HG03103 (cell line): Measurements from ENCODE around the gene NOSIP.
A peak's percentile ranks its signal among the peaks of the same experiment; 100 is the strongest.
"Not testable (repeated sequence)": the region's sequence is repeated elsewhere in the genome, so short reads cannot be mapped to it uniquely, and the experiment has no call there.

Experiments used
- ATAC-seq: cut with Tn5 transposase; IDR thresholded peaks from one replicate; pipeline ENCODE4 v1.9.1; 2021; ENCODE audit warnings: low read depth; ENCODE audit not compliant: unreplicated experiment

NOSIP gene, protein sequence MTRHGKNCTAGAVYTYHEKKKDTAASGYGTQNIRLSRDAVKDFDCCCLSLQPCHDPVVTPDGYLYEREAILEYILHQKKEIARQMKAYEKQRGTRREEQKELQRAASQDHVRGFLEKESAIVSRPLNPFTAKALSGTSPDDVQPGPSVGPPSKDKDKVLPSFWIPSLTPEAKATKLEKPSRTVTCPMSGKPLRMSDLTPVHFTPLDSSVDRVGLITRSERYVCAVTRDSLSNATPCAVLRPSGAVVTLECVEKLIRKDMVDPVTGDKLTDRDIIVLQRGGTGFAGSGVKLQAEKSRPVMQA

DNA sequence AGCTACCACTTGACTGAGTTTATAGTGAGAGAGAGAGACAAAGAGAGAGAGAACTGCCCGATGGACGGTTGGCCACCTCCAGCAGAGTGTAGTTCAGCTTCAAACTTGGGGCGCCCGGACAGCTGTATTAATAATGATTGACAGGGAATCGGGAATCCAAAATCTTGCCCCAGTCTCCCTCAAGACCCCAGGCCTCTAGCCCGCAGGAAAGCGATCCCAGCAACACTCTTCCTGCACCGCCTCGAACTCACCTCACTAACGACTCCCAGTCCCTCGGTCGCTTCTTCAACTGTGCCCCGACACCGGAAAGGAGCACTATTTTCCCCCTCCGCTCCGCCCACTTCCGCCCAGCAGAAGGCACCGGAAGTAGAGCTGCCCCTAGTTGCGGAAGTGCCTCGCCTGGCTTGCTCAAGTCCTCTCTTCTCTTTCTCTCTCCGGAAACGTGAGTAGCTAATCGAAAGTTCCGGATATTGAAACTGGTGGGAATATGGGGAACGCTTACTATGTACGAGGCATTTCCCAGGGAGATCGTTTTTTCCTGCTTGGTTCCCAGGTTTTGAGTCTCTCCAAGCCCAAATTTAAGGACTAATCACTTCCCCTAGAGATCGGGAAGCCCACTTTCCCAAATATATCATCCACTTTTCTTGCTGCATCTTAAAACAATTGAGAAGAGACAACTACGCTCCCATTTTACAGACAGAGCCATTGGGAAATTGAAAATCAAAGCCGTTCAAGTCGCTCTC, at the start of gene NOSIP:
NOSIP (minus strand) TSS at position 293 of the 743 bp plus-strand sequence. CDS start 19,865 bp downstream, outside the sequence.
- ATAC-seq = peak; percentile 78

DNA sequence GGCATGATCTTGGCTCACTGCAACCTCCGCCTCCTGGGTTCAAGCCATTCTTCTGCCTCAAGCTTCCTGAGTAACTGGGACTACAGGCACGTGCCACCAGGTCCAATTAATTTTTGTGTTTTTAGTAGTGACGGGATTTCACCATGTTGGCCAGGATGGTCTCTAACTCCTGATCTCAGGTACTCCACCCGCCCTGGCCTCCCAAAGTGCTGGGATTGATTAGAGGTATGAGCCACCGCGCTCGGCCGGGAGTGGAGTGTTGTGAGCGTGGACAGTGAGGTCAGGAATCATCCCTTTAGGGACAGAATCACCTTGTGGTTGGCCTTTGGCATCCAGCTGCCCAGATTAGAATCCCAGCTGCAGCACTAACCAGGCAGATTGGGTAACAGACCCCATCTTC, 49.3 kb upstream of the NOSIP start:
- ATAC-seq = no peak

DNA sequence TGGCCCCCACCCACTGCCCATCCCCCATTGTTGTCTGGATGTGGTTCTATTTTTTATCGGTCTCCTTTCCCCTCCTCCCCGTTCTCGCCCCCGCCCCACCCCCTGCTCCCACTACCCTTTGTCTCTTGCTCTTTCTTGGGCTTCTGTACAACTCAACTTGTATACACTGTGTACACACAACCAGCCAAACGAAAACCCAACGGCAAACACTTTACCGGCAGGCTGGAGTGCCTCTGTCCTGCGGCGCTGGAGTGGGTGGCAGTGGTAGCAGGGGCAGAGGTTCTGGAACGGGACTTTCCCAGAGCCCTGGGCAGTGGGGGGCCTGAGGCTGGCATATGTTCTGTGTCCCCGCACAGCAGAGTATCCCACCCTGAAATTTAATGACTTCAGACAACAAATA, 45.9 kb upstream of the NOSIP start:
- no peak for ATAC-seq

DNA sequence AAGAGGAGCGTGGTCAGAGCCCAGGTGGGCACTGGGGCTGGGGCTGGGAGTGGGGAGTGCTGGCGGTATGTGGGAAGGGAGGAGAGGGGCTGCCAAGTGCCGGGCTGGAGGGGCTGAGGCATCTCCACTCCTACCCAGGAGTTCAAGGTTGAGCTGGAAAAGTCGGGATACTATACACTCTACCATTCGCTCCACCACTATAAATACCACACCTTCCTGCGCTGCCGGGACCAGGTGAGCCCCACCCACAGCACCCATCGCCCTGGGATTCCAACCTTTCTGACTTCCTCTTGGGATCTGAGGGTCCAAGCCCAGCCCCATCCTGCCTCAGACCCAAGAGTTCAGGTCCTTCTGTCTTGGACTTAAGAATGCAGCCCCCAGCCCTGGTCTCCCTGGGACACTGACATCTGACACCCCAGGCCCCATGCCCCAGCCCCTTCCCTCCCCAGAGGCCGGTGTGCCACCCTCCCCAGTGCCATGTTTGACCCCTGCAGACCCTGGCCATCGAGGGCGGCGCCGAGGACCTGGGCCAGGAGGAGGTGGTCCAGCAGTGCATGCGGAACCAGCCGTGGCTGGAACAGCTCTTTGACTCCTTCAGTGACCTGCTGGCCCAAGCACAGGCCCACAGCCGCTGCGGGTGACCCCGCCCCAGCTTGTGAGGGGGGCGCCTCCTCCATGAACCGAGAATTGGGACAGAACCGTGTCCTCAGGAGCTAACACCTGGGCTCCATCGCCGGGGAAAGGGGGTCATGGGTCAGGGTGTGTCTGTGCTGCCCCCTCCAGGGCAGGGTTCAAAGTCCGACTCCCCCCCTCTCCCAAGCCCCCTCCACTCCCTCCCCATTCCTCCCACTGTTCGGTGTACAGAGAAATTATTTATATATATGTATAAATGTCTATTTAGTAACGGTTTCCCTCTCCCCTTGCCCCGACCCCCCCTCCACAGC, 44.9 kb upstream of the NOSIP start:
- ATAC-seq = no peak

DNA sequence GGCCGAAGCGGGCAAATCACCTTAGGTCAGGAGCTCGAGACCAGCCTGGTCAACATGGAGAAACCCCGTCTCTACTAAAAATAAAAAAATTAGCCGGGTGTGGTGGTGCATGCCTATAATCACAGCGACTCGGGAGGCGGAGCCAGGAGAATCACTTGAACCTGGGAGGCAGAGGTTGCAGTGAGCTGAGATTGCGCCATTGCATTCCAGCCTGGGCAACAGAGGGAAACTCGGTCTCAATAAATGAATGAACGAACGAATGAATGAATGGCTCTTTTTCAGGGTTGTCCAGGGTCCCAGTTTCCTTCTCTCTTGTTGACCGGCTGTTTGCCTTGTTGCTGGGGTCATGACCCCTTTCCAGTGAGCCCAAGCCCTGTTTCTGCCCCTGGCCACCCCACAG, 37.5 kb upstream of the NOSIP start:
- ATAC-seq = not testable (repeated sequence)

DNA sequence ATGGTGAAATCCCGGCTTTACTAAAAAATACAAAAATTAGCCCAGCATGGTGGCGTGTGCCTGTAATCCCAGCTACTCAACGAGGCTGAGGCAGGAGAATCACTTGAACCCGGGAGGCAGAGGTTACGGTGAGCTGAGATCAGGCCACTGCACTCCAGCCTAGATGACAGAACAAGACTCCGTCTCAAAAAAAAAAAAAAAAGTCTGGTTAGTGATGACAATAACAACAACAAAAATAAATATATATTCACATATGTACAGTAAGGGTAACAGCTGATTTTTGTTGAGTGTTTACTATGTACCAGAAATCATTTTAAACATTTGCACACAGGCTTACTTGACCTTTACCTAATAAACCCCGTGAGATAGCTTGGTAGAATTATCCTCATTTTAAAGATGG, 36.6 kb upstream of the NOSIP start:
- ATAC-seq = no peak

DNA sequence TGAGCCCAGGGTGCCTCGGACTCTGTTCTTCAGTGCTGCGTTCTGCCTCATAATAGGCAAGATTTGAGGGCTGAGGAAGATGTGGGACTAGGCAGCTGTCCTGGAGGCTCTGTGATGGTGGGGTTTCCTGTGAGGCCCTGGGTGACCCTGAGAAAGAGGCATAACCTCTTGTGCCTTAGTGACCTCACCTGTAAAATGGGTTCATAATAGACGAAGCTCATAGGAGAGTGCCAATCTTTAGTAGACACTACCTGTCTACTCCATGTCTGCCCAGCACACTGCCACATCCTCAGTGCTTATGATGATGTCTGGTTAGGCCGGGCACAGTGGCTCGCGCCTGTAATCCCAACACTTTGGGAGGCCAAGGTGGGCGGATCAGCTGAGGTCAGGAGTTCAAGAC, 36.2 kb upstream of the NOSIP start:
- no peak for ATAC-seq

DNA sequence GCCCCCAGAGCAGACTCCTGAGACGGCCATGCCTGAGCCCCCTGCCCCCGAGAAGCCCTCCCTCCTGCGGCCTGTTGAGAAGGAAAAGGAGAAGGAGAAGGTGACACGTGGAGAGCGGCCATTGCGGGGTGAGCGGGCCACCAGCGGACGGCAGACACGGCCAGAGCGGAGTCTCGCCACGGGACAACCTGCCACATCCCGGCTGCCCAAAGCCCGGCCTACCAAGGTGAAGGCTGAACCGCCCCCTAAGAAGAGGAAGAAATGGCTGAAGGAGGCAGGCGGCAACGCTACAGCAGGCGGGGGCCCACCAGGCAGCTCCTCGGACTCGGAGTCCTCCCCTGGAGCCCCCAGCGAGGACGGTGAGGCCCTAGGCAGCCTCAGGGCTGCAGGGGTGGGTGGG, 35.5 kb upstream of the NOSIP start:
- no peak for ATAC-seq

DNA sequence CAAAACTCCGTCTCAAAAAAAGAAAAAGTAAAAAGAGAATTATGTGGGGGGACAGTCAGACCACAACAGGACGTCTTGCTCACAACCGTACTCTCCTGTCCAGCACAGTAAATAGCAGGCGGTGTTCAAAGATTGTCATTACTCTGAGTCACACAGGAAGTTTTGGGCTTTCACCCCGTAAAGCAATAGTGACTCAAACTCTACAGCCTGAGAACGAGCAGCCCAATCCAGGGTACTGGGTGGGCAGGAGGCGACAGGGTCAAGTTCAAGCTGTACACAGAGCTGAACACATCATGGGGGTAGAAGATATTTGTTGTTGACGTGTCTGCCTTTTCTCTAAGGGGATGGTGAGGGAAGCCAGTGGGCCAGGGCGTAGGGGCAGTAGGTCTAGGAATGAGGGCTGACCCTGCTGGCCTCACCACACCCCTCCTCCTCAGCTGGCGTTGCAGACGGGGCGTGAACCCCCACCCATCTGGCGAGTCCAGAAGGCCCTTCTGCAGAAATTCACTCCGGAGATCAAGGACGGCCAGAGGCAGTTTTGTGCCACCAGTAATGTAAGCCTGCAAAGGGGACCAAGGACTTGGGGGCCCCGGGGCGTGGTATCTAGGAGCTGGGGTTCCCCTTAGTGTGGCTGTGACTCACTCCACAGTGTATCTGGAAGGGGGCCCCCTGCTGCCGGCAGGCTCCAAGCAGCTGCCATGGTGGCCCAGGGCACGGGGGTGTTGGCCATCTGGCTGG, 33.9 kb upstream of the NOSIP start:
- no peak for ATAC-seq

DNA sequence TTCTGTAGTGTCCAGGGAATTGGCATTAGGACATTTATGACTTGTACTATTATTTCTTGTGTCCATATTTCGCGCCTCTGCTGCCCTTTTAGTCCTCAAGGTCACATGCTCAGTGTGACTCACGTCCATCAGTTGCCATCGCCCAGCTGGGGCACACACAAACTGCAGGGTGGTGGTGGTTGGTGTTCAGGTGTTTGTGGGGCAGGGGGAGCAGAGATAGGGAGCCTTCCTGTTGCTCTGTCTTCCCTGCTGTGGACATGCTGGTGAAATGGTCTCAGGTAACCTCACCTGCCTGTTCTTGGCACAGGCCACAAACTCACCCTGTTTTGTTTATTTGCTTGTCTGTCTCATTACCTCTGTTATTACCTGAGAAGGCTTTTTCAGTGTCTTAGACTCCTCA, 33.0 kb upstream of the NOSIP start:
- ATAC-seq = no peak

DNA sequence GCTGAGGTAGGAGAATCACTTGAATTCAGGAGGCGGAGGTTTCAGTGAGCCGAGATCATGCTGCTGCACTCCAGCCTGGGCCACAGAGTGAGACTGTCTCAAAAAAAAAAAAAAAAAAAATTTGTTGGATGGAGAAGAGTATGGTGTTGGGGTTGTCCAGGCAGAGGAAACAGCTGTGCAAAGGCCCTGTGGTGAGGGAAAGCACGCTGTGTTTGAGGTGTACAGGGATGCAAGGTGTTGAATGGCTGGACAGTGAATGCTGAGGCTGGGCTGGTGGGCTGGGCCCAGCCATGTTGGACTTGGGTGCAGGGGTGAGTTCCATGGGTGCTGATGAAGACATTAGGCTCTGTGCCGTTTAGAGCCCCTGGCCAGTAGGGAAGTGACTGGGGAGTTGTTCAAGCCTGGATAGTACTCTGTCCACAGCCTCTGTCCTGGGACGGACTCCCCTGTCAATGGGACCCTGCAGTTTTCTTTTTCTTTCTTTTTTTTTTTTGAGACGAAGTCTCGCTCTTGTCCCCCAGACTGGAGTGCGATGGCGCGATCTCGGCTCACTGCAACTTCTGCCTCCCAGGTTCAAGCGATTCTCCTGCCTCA, 29.2 kb upstream of the NOSIP start:
- no peak for ATAC-seq

DNA sequence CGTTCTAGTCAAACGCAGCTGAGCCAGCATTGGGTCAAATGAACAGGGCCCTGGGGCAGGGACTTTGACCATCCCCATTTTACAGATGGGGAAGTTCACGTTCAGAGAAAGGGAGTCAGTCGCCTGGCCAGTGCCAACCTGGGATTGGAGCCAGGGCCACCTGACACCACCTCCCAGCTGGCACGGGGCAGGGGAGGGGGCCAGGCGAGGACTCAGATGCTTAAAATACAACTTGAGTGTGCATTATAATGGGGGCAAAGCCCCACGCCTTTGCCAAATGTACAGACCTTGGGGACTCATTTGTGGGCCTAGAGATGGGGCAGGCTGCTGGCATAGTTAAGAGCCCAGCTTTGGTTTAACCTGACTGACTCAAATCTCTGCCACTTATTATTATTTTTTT, 25.2 kb upstream of the NOSIP start:
- ATAC-seq = no peak

DNA sequence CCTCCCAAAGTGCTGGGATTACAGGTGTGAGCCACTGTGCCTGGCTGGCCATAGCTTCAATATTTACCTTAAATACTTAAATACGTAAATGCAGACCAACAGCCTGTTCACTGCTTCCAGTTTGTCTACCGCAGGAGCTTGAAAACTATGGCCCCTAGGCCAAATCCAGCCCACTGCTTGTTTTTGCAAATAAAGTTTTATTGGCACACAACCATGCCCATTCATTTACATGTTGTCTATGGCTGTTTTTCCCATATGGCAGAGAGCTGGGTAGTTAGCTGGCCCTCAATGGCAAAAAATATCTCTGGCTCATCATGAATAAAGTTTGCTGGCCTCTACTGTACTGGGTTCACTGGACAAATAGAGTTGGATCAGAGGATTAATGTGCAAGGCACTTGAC, 22.4 kb upstream of the NOSIP start:
- ATAC-seq = no peak

DNA sequence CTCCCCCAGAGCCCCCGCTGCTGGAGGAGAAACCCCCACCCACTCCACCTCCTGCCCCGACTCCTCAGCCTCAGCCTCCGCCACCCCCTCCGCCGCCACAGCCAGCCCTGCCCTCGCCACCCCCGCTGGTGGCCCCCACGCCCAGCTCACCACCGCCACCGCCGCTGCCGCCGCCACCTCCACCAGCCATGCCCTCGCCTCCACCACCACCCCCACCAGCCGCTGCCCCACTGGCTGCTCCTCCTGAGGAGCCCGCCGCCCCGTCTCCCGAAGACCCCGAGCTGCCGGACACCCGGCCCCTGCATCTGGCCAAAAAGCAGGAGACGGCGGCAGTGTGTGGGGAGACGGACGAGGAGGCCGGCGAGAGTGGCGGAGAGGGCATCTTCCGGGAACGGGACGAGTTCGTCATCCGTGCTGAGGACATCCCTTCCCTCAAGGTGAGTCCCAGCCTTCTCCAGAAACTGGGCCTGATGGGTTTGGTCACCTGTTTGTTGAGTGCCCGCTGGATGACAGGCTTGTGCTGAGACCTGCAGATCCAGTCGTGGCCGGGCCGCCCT, 21.2 kb upstream of the NOSIP start:
- ATAC-seq = no peak

DNA sequence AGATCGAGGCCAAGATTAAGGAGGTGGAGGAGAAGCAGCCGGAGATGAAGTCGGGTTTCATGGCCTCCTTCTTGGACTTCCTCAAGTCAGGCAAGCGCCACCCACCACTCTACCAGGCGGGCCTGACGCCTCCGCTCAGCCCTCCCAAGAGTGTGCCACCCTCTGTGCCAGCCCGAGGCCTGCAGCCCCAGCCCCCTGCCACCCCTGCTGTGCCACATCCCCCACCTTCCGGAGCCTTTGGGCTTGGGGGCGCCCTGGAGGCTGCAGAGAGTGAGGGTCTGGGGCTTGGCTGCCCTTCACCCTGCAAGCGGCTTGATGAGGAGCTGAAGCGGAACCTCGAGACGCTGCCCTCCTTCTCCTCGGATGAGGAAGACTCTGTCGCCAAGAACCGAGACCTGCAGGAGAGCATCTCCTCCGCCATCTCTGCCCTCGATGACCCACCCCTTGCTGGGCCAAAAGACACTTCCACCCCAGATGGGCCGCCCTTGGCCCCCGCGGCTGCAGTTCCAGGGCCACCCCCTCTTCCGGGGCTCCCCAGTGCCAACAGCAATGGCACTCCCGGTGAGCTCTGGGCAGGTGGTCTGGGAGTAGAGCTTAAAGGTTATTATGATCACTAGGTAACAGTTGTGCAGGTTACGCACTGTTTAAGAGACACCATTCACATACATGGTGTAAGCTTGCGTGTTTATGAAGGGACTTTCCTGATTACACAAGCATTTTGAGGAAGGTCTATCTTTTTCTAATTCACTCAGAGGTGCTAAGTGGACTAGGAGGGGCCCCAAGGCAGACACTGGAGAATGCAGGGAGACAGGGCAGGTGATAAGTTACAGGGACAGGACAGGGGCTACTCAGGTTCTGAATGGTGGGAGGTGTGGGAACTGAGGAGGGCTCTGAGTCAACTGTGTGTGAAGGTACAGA, 19.3 kb upstream of the NOSIP start:
- no peak for ATAC-seq

DNA sequence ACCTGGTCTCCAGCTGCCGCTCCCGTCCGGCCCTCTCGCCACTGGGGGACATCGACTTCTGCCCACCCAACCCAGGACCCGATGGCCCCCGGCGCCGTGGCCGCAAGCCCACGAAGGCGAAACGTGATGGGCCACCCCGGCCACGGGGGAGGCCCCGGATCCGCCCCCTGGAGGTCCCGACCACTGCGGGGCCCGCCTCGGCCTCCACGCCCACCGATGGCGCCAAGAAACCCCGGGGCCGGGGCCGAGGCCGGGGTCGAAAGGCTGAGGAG, 17.3 kb upstream of the NOSIP start:
- no peak for ATAC-seq

DNA sequence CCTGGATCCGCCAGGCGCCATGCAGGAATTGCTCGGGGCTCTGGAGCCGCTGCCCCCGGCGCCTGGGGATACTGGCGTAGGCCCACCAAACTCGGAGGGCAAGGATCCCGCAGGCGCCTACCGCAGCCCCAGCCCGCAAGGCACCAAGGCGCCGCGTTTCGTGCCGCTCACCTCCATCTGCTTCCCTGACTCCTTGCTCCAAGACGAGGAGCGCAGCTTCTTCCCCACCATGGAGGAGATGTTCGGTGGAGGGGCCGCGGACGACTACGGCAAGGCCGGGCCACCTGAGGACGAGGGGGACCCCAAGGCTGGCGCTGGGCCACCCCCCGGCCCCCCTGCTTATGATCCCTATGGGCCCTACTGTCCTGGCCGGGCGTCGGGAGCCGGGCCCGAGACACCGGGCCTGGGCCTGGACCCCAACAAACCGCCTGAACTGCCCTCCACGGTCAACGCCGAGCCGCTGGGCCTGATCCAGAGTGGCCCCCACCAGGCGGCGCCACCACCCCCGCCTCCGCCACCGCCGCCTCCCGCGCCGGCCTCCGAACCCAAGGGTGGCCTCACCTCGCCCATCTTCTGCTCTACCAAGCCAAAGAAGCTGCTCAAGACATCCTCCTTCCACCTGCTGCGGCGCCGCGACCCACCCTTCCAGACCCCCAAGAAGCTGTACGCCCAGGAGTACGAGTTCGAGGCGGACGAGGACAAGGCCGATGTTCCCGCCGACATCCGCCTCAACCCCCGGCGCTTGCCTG, 16.8 kb upstream of the NOSIP start:
- ATAC-seq = no peak

DNA sequence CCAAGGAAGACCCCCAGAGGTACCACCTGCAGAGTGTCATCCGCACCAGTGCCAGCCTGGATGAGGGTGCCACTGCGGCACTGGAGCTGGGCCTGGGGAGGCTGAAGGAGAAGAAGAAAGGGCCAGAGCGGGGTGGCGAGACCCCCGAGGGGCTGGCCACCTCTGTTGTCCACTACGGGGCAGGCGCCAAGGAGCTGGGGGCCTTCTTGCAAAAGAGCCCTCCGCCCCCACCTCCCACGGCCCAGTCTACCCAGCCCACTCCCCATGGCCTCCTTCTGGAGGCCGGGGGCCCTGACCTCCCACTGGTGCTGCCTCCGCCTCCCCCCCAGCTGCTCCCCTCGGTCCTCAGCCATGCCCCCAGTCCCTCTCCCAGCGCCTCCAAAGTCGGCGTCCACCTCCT, 16.1 kb upstream of the NOSIP start:
- no peak for ATAC-seq
